WTC11 (cell line): ENCODE results near the gene NUDCD3. TPM values are rescaled to one million over a fixed set of nuclear protein-coding genes. Genes with fewer than 3 reads are reported as not detected.
A peak's percentile ranks its signal among the peaks of the same experiment; 100 is the strongest.

ENCODE experiments used
- ATAC-seq: fragments of 200-7000 bp; cut with Tn5 transposase; 2 replicates; pipeline ENCODE4 v1.10.0; 2021; ENCODE audit warnings: mild to moderate bottlenecking, moderate library complexity
- CTCF ChIA-PET: fragments of 300-600 bp; sonication (Branson Sonifier 250); formaldehyde crosslinking; loops from one replicate; lab custom pipeline; 2021; ENCODE audit warnings: antibody characterized with exemption; lab: Charles Lee
- POLR2A ChIA-PET: fragments of 350-600 bp; sonication (Branson Sonifier 250); formaldehyde crosslinking; loops from one replicate; lab custom pipeline; 2021; ENCODE audit warnings: antibody characterized with exemption; lab: Charles Lee
- DNase-seq: peaks from one replicate; pipeline ENCODE4 v3.0.0; 2021; ENCODE audit warnings: low spot score
- H3K27ac Mint-ChIP-seq: 2 replicates; pipeline ENCODE4 v1.8.0; 2021; ENCODE audit warnings: mixed read lengths
- H3K27me3 Mint-ChIP-seq: 2 replicates; pipeline ENCODE4 v1.8.0; 2021; ENCODE audit warnings: low read depth, mild to moderate bottlenecking, moderate library complexity, mixed read lengths
- H3K36me3 Mint-ChIP-seq: 2 replicates; pipeline ENCODE4 v1.8.0; 2021; ENCODE audit warnings: mixed read lengths
- H3K4me1 Mint-ChIP-seq: 2 replicates; pipeline ENCODE4 v1.8.0; 2022; ENCODE audit warnings: mixed read lengths
- H3K4me3 Mint-ChIP-seq: 2 replicates; pipeline ENCODE4 v1.8.0; 2021; ENCODE audit warnings: mild to moderate bottlenecking, moderate library complexity, mixed read lengths
- H3K9me3 Mint-ChIP-seq: 2 replicates; pipeline ENCODE4 v1.8.0; 2021; ENCODE audit warnings: mixed read lengths
- ATF1 ChIP-seq: sonication (generic); formaldehyde crosslinking; IDR thresholded peaks from 2 replicates; pipeline ENCODE4 v1.8.1; 2023; ENCODE audit warnings: mild to moderate bottlenecking, moderate library complexity, missing genetic modification reagents
- E2F1 ChIP-seq: sonication (generic); formaldehyde crosslinking; IDR thresholded peaks from 2 replicates; pipeline ENCODE4 v1.8.0; 2022; ENCODE audit warnings: mild to moderate bottlenecking, missing genetic modification reagents
- E2F5 ChIP-seq: sonication (generic); formaldehyde crosslinking; IDR thresholded peaks from 2 replicates; pipeline ENCODE4 v1.8.1; 2022; ENCODE audit warnings: mild to moderate bottlenecking, moderate library complexity, missing genetic modification reagents
- GABPB1 ChIP-seq: sonication (generic); formaldehyde crosslinking; IDR thresholded peaks from 2 replicates; pipeline ENCODE4 v1.8.1; 2023; ENCODE audit warnings: mild to moderate bottlenecking, missing genetic modification reagents
- GTF2I ChIP-seq: fragments of 250-450 bp; sonication (Bioruptor Pico); conservative IDR thresholded peaks from 2 replicates; pipeline ENCODE4 v1.4.0; 2021; ENCODE audit warnings: mild to moderate bottlenecking
- HMGA2 ChIP-seq: fragments of 250-450 bp; sonication (Bioruptor Pico); IDR thresholded peaks from 2 replicates; pipeline ENCODE4 v1.4.0; 2021; ENCODE audit warnings: mild to moderate bottlenecking, moderate library complexity
- MYBL2 ChIP-seq: sonication (generic); formaldehyde crosslinking; IDR thresholded peaks from 2 replicates; pipeline ENCODE4 v1.8.1; 2023; ENCODE audit warnings: mild to moderate bottlenecking, moderate library complexity, missing genetic modification reagents
- NFE2L1 ChIP-seq: sonication (generic); formaldehyde crosslinking; IDR thresholded peaks from 2 replicates; pipeline ENCODE4 v1.8.1; 2023; ENCODE audit warnings: missing genetic modification reagents
- NFYB ChIP-seq: sonication (generic); formaldehyde crosslinking; conservative IDR thresholded peaks from 2 replicates; pipeline ENCODE4 v1.8.0; 2022; ENCODE audit warnings: low read depth, missing genetic modification reagents
- NR1H2 ChIP-seq: sonication (generic); formaldehyde crosslinking; IDR thresholded peaks from 2 replicates; pipeline ENCODE4 v1.9.0; 2021; ENCODE audit warnings: mild to moderate bottlenecking, moderate library complexity, missing genetic modification reagents
- NR2C2 ChIP-seq: sonication (generic); formaldehyde crosslinking; IDR thresholded peaks from 2 replicates; pipeline ENCODE4 v1.8.0; 2022; ENCODE audit warnings: mild to moderate bottlenecking, missing genetic modification reagents
- OVOL2 ChIP-seq: fragments of 250-450 bp; sonication (Bioruptor Pico); IDR thresholded peaks from 2 replicates; pipeline ENCODE4 v1.9.0; 2021; ENCODE audit warnings: mild to moderate bottlenecking, borderline replicate concordance
- PRRX2 ChIP-seq: fragments of 250-450 bp; sonication (Bioruptor Pico); IDR thresholded peaks from 2 replicates; pipeline ENCODE4 v1.8.0; 2021; ENCODE audit warnings: mild to moderate bottlenecking
- RORB ChIP-seq: fragments of 250-450 bp; sonication (Bioruptor Pico); IDR thresholded peaks from 2 replicates; pipeline ENCODE4 v1.9.0; 2021; ENCODE audit warnings: mild to moderate bottlenecking
- SMAD4 ChIP-seq: sonication (generic); formaldehyde crosslinking; IDR thresholded peaks from 2 replicates; pipeline ENCODE4 v1.8.0; 2022; ENCODE audit warnings: mild to moderate bottlenecking, missing genetic modification reagents
- STAT6 ChIP-seq: sonication (generic); formaldehyde crosslinking; conservative IDR thresholded peaks from 2 replicates; pipeline ENCODE4 v1.8.1; 2023; ENCODE audit warnings: mild to moderate bottlenecking, low read depth, missing genetic modification reagents, moderate library complexity
- TEAD4 ChIP-seq: sonication (generic); formaldehyde crosslinking; IDR thresholded peaks from 2 replicates; pipeline ENCODE4 v1.8.0; 2022; ENCODE audit warnings: mild to moderate bottlenecking, missing genetic modification reagents
- USF2 ChIP-seq: sonication (generic); formaldehyde crosslinking; IDR thresholded peaks from 2 replicates; pipeline ENCODE4 v1.8.1; 2023; ENCODE audit warnings: mild to moderate bottlenecking, missing genetic modification reagents, moderate library complexity
- ZNF138 ChIP-seq: sonication (generic); formaldehyde crosslinking; conservative IDR thresholded peaks from 2 replicates; pipeline ENCODE4 v1.8.1; 2022; ENCODE audit warnings: mild to moderate bottlenecking, moderate library complexity, missing genetic modification reagents
- ZNF232 ChIP-seq: sonication (generic); formaldehyde crosslinking; IDR thresholded peaks from 2 replicates; pipeline ENCODE4 v1.8.0; 2022; ENCODE audit warnings: mild to moderate bottlenecking, missing genetic modification reagents
- ZNF263 ChIP-seq: sonication (generic); formaldehyde crosslinking; IDR thresholded peaks from 2 replicates; pipeline ENCODE4 v1.8.1; 2022; ENCODE audit warnings: low read depth, mild to moderate bottlenecking, moderate library complexity, missing genetic modification reagents
- ZNF425 ChIP-seq: fragments of 250-450 bp; sonication (Bioruptor Pico); conservative IDR thresholded peaks from 2 replicates; pipeline ENCODE4 v1.9.0; 2021; ENCODE audit warnings: mild to moderate bottlenecking
- total RNA-seq: library from RNA; stranded (reverse); gene quantifications from 3 replicates; pipeline ENCODE4 v1.2.3, GENCODE V29; 2021
- TF ChIP-seq, protein P1 (sequence below): sonication (generic); formaldehyde crosslinking; IDR thresholded peaks from 2 replicates; pipeline ENCODE4 v1.8.1; 2023; ENCODE audit warnings: mild to moderate bottlenecking, missing genetic modification reagents

The NUDCD3 gene
- total RNA-seq, 1 experiment from 2014 or later, result 71.8 TPM

GRCh38 chr7:44460325-44460724 is 30.1 kb downstream of the NUDCD3 start (continued):
- TF ChIP-seq STAT6 (CRISPR knock-in tag), result no peak
- no peak for TF ChIP-seq PRRX2

- Mint-ChIP-seq H3K36me3 (peaks cover 3% of the 10 kb centered on the region), H3K9me3 (no peaks in the 10 kb centered on the region), H3K27me3 (no peaks in the 10 kb centered on the region), H3K4me1 (no peaks in the 10 kb centered on the region), H3K27ac (peak overlapping the region; percentile 30; the same call in 1 of the 2 replicates), H3K4me3 (no peak overlapping the region)
- no peak for DNase-seq
- POLR2A ChIA-PET, result no interaction called here
- no peak for ATAC-seq
- CTCF ChIA-PET, result interaction anchor here (1.3 to 2.5 kb wide), 2 partner anchors 22 to 79 kb away, joined by 4 to 7 read pairs; no protein-coding TSS in a partner anchor
- TF ChIP-seq RORB (CRISPR knock-in tag), result no peak
- TF ChIP-seq E2F1 (CRISPR knock-in tag), result no peak
- TF ChIP-seq TEAD4 (CRISPR knock-in tag), result no peak
- TF ChIP-seq E2F5 (CRISPR knock-in tag), result no peak
- TF ChIP-seq ZNF232 (CRISPR knock-in tag), result no peak
- TF ChIP-seq SMAD4, result no peak
- no peak for TF ChIP-seq OVOL2 (CRISPR knock-in tag)
- TF ChIP-seq, protein P1, sequence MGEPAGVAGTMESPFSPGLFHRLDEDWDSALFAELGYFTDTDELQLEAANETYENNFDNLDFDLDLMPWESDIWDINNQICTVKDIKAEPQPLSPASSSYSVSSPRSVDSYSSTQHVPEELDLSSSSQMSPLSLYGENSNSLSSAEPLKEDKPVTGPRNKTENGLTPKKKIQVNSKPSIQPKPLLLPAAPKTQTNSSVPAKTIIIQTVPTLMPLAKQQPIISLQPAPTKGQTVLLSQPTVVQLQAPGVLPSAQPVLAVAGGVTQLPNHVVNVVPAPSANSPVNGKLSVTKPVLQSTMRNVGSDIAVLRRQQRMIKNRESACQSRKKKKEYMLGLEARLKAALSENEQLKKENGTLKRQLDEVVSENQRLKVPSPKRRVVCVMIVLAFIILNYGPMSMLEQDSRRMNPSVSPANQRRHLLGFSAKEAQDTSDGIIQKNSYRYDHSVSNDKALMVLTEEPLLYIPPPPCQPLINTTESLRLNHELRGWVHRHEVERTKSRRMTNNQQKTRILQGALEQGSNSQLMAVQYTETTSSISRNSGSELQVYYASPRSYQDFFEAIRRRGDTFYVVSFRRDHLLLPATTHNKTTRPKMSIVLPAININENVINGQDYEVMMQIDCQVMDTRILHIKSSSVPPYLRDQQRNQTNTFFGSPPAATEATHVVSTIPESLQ (CRISPR knock-in tag), result no peak
- no peak for TF ChIP-seq NR2C2 (CRISPR knock-in tag)
- TF ChIP-seq ZNF138, result no peak
- TF ChIP-seq HMGA2 (CRISPR knock-in tag), result no peak
- TF ChIP-seq NR1H2 (CRISPR knock-in tag), result no peak
- no peak for TF ChIP-seq ATF1 (CRISPR knock-in tag)
These were observed 35.3 kb downstream of the NUDCD3 start for GRCh38 chr7:44455155-44455554.

DNA sequence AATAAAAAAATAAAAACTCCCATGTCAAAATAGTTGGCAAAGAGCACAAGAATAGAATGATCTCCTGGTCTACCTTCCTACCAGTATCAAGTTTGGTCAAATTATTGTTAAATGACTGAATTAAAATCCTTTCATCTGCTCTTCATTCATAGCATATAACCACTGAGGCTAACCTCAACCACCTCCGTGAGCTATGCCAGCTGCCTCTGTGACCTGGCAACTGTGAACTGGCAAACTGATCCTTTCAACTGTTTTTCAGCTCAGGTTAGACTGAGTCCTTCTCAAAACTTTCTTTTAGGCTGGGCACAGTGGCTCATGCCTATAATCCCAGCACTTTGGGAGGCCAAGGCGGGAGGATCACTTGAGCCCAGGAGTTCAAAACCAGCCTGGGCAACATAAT is 36.1 kb downstream of the NUDCD3 start:
- Mint-ChIP-seq H3K4me1 (no peaks in the 10 kb centered on the region), H3K36me3 (peaks cover 3% of the 10 kb centered on the region), H3K9me3 (no peaks in the 10 kb centered on the region), H3K27ac (no peak overlapping the region), H3K4me3 (no peak overlapping the region), H3K27me3 (no peaks in the 10 kb centered on the region)
- DNase-seq (no peak), ATAC-seq (no peak)
- ChIA-PET POLR2A (no interaction called here), CTCF (interaction anchor here (1.3 to 2.5 kb wide), 2 partner anchors 23 to 80 kb away, joined by 4 to 7 read pairs; no protein-coding TSS in a partner anchor)
- TF ChIP-seq GTF2I (CRISPR knock-in tag) (no peak), NFYB (CRISPR knock-in tag) (no peak), NFE2L1 (no peak), GABPB1 (CRISPR knock-in tag) (no peak), ZNF263 (CRISPR knock-in tag) (no peak), USF2 (CRISPR knock-in tag) (no peak), ZNF425 (no peak), MYBL2 (no peak)
